ENCODE results near the gene IRAK1.

IRAK1 gene

DNA sequence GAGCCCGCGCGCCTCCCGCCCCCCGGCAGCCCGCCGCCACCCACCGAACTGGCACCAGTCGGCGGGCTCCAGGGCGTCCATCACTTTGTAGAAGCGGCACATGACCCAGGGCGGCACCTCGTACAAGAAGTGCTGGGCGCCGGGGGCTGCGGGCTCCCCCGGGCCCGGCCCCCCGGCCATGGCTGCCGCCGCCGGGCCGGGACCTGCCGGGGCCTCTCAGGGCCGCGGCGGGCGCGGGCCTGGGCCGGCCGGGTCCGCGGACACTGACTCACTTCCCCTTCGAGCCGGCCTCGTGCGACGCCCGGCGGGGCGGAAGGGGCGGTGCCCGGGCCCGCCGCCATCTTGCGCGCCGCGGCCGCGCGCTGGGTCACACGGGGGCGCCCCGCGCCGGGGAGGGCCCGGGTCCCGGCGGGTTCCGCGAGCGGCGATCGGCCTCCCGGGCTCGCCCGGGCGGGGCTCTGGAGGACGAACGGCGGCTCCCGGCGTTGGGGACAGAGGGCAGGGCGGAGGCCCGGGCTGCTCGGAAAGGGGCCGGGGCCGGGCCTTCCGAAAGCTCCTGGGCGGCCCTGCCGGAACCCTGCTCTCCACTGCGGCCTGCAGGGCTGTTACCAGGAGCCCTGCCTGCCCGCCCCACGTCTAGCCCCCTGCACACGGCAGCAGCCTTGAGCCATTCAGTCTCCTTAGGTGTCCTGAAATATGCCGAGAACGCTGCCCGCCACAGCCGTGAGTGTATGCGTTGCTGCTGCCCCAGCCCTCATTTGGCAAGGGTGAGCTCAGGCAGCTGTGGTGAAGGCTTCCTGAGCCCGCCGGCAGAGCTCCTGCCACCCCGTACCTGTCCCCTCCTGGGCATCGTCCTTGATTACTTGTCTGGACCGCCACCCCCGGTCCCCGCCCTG, at the start of gene IRAK1:
Gene IRAK1 (minus strand): TSS at position 270 of the 896 bp plus-strand sequence. CDS start 90 bp downstream, at position 180.
- peak within 1 kb of the TSS; percentile 13 for H3K4me3 ChIP-seq (ENCODE audit: low read depth, low read length)

DNA sequence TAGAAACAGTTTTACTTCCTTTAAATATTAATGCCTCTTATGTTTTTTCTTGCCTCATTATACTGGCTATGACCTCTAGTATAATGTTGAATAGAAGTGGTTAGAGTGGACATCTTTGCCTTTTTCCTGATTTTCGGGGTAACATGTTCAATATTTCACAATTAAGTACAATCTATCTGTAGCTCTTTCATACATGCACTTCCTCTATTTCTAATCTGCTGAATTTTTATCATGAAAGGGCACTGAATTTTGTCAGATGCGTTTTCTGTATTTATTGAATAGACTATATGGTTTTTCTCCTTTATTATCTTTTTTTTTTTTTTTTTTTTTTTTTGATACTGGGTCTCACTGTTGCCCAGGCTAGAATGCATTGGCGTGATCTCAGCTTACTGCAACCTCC, 48.9 kb upstream of the IRAK1 start:
- H3K4me3 ChIP-seq (ENCODE audit: low read depth, low read length), result no peak overlapping the region

DNA sequence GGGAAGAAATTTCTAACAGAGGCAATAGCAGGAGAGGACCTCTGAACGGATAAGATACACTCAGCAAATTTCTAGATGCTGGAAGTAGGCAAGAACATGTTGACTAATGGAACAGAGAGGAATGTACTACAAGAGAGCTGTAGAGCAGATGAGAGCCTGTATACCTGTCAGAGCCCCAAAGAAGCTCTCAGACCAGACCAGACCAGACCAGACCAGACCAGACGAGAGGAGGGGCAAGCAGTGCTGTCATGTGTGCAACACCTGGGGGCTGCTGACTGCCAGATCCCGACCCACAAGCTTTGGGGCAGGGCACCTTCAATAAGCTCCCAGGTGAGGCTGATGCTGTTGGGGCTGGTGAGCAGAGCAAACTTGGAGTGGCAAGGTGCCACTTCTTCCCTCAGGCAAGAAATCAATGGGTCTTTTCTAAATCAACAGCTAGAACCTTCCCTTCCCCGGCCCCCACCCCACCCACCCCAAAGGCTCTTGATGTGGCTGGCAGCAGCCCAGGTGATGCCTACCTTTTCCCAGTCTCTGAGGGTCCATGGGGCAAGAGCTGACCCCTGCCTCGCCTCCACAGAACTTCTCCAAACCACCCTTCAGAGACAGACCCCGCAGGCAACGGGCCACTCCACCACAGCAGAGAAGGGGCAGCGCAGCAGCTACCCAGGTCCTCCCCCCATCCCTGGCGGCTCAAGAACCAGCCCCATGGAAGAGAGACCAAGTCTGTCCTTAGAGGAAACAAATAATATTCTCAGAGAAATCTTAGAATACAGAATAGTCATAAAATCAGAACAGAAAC, 45.1 kb upstream of the IRAK1 start:
- no peak overlapping the region for H3K4me3 ChIP-seq (ENCODE audit: low read depth, low read length)

DNA sequence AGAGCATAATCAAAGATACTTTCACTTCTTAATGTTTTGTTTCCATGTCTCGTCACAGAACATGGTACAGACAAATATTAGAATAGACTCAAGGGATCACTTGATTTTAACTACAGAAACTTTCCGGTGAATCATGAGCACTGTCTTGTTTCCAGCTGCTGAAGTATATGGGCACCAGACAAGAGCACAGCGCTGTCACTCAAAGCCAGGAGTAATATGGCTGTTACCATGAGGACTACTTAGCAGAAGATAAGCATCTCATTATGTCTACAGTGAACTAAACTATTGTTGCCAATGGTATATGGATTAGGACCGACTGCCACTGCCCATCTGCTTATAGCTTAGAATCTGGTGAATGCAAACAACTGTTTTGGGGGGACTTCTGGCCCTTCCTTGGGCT, 43.5 kb upstream of the IRAK1 start:
- H3K4me3 ChIP-seq (ENCODE audit: low read depth, low read length), result no peak overlapping the region

DNA sequence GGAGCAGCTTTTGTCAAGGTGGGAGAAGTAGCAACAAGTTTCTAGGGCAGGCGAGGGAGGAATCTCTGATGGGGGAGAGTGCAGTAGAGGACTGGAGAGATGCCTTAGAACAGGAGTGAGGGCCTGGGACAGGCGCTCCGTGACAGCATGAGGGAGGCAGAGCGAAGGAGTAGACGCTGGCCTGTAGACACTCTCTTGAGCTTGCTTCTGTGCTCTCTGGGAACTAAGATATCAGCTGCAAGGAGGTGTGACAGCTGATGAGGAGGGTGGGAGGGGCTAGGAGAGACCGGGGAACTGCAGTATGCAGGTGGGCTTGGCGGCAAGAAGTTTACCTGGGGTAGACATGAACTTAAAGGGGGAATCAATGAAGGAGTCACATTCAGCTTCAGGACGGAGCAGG, 42.1 kb upstream of the IRAK1 start:
- H3K4me3 ChIP-seq (ENCODE audit: low read depth, low read length), result no peak overlapping the region

DNA sequence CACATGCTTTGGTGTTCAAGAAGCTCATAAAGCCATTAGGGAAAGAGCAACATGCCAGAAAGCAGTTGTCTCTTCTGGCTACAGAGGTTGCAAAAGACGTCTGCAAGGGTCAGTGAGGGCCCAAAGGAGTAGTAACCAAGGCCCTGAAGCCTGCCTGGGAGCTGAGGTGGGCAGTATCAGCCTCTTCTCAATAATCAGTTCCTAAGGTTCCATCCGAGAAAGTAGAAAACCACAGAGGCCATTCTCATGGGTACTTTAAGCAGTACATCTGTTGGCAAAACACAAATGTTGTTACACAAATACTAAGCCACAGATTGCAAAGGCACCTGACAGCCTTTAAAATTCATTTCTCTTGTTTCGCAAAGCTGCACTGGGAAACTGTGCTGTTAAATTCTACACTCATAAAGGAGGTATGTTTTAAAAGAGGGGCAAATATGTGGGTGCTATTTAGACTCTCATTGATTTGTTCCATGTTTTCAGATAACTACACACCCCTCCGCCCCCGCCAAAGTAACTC, 40.1 kb upstream of the IRAK1 start:
- H3K4me3 ChIP-seq (ENCODE audit: low read depth, low read length), result no peak overlapping the region

DNA sequence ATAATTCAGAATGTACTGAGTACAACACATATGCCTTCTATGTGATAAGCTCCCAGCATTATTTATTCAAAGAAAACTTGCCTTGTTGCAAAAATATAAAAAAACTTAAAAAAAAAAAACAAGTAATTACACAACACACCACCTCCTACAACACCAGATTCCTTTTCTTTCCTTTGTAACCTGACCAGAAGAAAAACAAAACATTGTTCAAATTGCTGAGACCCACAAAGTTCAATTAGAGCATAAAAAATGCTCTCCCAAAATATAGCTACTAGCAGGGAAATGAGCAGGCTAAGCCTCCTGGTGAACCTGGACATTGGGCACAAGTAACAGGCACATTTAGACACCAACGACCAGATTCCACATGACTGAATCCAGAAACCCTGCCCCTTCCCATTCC, 39.5 kb upstream of the IRAK1 start:
- no peak overlapping the region for H3K4me3 ChIP-seq (ENCODE audit: low read depth, low read length)

DNA sequence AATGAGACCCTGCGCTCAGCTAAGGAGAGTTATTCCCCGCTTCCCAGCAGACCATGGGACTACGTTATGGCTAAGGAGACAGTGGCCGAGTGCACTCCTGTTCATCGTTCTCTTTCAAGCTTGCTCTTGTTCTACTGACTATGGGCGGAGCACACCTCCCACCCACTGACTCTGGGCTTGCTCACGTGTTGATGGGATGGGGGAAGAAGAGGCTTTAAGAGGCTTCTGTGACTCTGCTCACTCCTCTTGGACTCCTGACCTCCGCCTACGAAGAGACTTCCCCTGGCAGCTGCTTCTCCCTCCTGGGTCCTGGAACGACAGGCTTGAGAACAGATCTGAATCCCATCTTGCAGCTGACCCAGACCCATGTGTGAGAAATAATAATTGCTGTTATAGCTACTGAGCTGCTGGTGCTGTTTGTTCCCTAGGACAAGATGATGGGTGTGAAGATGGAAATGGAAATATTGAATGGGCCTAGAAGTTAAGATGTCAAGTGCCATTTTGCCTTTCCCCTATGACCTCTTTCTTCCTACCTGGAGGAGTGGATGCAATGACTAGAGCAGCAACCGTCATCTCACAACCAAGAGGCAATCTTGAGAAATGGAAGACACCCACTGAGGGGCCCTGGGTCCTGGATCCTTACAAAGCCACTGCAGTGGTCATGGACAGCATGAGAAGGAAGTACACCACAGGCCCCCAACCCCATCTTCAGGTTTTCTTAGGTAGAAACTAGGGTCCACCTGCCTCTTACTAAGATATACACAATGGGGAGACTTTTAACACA, 38.7 kb upstream of the IRAK1 start:
- H3K4me3 ChIP-seq (ENCODE audit: low read depth, low read length), result no peak overlapping the region

DNA sequence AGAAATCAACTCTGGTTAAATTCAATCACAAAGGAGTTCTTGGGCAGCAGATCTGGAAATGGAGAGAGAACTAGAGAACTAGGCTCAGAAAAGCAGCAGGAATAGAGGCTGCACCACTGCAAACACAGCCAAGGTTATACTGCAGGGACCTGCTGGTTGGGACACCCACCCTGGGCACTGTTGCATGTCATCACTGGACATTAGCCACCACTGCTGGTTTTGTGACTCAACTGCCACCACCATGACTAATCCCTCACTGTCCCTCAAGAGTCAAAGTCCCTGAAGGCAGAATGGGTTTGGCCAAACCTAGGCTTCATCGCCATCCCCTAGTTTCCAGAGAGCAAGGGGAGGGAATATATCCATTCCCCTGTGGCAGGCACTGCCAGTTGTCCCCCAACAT, 38.1 kb upstream of the IRAK1 start:
- H3K4me3 ChIP-seq (ENCODE audit: low read depth, low read length), result no peak overlapping the region

DNA sequence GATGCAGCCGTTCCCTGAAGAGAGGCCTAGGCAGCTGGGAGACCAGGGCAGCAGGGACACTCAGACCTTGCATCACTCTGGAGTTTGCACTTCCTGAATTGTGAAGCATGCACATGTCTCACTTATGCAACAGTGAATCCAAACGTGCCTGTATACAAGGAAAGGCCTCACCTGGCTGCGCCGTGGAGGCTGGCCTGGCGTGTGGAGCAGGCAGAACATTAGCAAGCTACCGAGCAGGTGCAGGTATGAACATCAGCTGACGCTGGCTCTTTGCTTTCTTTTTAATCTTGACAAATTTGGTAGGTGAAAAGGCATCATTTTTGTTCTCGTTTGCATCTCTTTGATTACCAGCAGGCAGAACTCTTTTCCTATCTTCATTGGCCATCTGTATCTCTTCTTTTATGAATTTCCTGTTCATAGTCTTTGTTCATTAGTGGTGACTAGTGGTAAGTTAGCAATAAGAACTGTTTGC, 37.1 kb upstream of the IRAK1 start:
- H3K4me3 ChIP-seq (ENCODE audit: low read depth, low read length), result no peak overlapping the region

DNA sequence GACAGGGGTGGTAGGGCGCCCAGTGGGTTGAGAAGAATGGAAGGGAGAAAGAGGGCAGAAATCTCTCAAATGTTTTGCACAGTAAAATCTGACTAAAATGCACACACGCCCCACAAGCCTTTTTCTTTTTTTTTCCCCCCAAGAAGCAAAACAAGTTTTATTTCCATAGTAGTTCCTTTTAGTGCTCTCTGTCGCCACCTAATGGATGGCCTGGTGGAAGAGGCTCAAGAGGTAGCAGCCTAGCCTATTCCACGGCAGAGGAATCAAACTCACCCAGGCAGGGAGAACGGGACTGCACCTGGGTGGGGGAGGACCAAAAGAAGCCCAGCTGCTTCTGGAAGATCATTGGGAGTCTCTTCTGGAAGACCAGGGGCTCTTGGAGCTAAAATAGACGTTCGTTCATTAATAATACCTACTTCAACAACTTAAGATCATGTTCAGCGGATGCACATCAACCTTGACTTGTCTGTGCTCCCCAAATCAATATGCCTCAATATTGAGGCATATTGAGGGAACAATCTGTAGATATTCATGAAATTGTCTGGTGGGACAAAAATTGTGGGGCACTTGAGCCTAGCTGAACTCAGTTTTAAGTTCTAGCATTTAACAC, 31.6 kb upstream of the IRAK1 start:
- no peak overlapping the region for H3K4me3 ChIP-seq (ENCODE audit: low read depth, low read length)

DNA sequence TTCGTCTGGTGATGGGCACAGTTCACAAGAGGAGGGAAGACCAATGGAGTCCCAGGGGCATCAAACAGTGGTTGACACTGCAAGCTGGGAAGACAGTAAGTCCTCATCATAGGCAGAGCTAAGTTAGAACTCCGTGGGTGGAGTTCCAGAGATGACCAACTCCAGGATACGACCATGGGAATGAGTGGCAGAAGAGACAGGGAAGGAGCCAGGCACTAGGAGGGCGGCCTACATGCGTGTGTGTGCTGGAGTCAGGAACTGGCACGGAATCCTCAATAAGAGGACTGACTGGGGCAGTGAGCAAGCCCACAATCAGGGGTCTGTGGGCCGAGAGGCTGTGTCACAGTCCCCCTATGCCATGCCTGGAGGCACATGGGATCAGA, 30.4 kb upstream of the IRAK1 start:
- H3K4me3 ChIP-seq (ENCODE audit: low read depth, low read length), result no peak overlapping the region

DNA sequence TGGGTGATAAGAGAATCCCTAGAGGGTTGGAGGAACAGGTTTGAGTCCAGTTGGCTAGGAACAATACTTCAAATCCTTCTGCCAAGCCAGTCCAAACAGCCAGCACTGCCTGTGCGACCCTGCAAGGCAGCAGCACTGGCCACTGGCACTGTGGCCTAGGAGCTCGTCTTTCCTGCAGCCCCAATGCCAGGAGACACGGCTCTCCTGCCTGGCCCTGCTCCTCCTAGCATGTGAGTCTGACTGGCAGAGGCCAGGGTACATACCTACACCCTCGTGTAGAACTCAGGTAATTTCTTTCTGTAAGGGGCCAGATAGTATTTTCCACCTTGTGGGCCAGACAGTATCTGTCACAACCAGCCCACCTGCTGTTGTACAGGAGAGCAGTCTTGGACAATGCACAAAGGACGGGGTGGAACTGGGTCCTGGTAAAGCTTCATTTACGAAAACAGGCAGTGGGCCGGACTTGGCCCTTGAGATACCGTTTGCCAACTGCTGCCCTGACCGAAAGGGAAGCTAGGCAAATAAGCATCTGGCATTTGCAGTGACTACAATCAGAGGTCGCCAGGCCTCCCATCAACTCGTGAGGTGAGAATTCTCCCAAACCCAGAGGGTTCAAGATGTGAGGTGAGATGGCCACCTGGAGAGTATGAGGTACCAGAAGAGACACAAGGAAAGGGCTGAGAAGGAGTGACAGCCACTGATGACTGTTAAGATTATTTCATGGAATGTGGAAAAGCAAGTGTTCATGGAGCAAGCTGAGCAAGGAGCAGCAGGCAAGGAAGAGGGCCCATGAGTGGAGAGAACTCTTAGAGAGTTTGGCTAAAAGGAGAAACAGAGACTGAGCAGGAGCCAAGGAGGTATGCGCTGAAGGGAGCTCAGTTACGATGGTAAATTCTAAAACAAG, 29.8 kb upstream of the IRAK1 start:
- no peak overlapping the region for H3K4me3 ChIP-seq (ENCODE audit: low read depth, low read length)

DNA sequence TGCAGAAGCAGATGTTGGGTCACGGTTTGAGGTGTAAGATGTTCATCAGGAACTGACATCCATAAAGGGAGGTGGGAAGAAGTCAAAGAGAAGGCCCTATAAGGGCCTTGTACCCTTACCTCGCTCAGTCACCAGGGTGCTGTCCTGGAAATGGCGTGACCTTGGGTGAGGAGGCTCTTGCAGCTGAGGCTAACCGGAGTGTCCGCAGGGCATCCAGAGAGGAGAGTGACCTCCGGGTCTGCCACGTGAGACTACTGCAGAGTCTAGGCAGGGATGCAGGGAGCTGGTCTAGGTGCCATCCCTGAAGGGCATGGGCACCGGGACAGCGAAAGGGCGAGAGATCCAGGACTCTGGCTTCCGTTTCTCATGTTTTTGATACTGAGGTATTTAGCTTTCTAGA, 28.7 kb upstream of the IRAK1 start:
- H3K4me3 ChIP-seq (ENCODE audit: low read depth, low read length), result no peak overlapping the region

DNA sequence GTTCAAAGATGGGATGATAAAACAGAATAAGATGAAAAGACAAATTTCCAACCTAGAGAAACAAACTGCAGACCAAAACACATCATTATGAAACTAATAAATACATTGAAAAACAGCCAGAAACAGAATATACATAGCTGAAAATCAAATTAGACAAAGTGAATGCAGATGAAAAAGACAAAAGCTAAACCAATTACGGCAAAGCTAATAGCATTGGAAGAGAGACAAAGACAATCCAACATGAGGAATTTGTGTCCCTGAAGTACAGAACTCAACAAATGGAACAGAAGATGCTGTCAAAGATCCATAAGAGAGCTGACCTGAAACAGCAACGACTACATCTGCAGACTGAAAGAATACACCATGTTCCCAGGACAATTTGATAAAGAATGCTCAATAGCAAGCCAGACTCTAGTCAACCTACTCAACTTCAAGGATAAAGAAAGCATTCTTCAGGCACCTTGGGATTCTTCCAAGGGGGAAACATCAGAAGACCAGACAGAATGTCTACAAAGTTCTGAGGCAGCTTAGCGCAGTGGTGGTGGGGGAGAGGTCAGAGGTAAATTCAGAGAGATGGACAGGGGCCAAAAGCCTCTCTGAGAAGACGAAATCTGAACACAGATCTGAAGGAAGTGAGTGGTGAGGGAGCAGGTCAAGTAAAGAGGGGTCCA, 27.4 kb upstream of the IRAK1 start:
- H3K4me3 ChIP-seq (ENCODE audit: low read depth, low read length), result no peak overlapping the region

DNA sequence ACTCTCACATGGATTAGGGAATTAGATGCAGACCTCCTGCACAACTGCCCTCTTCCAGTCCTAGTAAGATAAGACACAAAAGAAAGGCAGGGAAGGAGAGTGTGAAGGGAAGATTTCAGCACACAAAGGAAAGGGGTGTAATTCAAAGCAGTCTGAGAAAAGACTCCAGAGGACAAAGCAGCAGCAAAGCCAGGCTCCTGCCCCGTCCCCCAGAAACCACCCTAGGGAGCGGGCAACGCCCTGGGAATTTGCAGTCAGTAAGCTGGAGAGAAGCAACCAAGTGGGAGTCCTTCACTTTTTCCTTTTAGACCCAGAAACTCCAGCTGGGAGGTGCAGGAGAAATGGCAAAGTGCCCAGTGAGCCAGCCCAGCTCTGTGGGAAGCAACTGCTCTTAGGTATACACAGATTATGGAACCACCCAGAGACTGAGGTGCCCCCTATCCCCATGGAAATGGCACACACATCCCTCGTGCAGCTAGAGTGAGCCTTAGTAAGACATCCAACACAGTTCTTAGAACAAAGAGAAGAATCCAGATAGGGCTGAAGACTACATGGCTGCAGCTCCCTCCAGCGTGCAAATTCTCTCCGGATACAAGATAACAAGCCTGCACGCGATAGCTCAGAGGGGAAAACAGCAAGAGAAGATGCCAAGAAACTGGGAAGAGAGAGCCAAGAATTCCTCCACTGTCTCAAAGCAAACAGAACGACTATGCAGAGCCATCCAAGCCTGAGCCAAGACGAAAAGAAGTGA, 26.5 kb upstream of the IRAK1 start:
- H3K4me3 ChIP-seq (ENCODE audit: low read depth, low read length), result no peak overlapping the region

DNA sequence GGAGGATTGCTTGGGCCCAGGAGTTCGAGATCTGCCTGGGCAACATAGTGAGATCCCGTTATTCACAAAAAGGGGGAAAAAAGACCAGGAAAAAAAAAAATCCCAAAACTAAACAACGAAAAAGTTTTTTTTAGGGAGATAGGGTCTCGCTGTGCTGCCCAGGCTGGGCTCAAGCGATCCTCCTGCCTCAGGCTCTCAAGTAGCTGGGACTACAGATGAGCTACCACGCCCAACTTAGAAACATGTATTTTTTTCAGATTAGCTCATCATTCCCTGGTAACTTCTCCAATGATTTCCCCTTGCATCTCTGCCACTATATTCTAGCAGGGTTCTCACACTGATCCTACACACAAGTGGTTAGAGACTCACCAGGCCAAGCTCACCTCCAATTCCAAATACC, 24.4 kb upstream of the IRAK1 start:
- no peak overlapping the region for H3K4me3 ChIP-seq (ENCODE audit: low read depth, low read length)

DNA sequence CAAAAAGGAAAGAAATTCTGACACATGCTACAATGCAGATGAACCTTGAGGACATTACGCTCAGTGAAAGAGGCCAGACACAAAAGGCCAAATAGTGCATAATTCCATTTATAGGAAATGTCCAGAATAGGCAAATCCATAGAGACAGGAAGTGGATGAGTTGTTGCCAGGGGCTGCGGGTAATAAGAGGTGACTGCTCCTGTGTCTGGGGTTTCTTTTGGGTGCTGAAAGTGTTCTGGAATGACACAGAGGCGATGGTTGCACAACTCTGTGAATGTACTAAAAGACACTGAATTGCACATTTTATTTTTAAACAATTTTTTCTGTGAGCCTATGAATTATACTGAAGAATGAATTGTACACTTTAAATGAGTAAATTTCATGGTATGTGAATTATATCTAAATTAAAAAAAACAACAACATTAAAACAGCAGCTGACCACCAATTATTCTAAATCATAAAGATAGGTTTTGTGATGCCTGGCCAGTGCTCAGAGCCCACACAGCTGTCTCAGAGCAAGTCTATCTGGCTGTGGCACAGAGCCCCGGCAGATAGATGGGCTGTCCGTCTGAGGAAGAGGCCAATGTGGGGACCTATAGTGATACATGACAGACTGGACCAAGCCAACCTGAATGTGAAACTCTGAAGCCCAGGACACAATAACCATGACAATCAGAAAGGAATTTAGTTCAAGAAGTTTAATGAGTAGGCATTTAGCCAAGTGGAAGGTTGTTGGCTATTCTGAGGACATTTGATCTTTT, 23.5 kb upstream of the IRAK1 start:
- H3K4me3 ChIP-seq (ENCODE audit: low read depth, low read length), result no peak overlapping the region
